Right ventricle myocardium inferior (tissue), 1 donor: ENCODE data around the gene GBX2. TPM values are rescaled to one million over a fixed set of nuclear protein-coding genes. Genes with fewer than 3 reads are reported as not detected.

Experiments used
- ATAC-seq: fragments of 200-7000 bp; cut with Tn5 transposase; one replicate; pipeline ENCODE4 v1.9.1; 2020; ENCODE audit warnings: mild to moderate bottlenecking, moderate library complexity
- DNase-seq: peaks from one replicate; pipeline ENCODE4 v3.0.0; 2021; ENCODE audit errors: missing footprints
- intact Hi-C: fragments of 100-400 bp; cut with DNase I; formaldehyde crosslinking; loops from one replicate; pipeline ENCODE4 v1.11.0; 2022
- total RNA-seq: library from RNA; stranded (reverse); fragmentation: NEBNext Ultra II Directional; extraction: Animal tissue kit (Norgen Biotek cat#: 25700); gene quantifications from one replicate; pipeline ENCODE4 v1.2.1, GENCODE V29; 2021
- donor health status: DM: no; HTN: yes; CAD: no; lungs with severe emphysema.

The GBX2 gene
- total RNA-seq, 1 donor from 2014 or later = not detected

DNA sequence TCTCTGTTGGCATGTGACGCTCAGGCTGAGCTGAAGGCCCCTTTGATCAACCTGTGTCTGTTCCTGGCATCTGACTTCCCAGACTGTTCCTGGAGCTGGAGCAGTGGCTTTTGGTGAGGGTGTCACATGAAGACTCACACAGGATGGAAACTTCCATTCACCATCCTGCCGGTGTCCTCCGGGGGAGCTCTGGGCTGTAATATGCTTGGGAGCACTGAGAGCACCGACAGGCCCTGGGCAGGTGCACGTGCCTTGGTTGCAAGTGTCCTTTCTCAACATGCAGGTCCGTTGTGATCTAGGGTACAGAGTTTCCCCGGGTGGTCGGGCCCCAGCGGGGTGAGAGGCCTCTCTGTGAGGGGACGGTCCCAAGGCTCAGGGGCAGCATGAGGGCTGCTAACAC, 24.8 kb upstream of the GBX2 start:
- no peak for ATAC-seq
- DNase-seq = no peak
- intact Hi-C loops = no loop called here

DNA sequence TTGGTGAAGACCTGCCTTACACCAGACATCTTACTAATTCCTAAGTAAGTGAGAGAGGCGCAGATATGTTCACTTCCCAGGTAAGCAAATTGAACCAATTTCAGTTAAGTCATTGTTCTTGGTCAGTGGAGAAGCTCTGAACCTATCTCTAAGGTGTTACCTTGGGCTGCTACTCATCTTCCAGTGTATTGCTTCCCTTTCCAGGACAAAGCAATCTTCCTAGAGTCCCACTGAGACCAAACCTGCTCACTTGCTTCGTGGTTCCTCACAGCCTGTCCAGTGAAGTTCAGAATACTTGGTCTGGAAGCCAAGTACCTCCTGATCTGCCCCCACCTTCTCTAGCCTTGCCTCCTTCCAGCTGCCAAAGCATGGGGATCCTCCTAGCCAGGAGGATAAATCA, 22.5 kb upstream of the GBX2 start:
- ATAC-seq (no peak), DNase-seq (no peak)
- intact Hi-C loops = no loop called here

DNA sequence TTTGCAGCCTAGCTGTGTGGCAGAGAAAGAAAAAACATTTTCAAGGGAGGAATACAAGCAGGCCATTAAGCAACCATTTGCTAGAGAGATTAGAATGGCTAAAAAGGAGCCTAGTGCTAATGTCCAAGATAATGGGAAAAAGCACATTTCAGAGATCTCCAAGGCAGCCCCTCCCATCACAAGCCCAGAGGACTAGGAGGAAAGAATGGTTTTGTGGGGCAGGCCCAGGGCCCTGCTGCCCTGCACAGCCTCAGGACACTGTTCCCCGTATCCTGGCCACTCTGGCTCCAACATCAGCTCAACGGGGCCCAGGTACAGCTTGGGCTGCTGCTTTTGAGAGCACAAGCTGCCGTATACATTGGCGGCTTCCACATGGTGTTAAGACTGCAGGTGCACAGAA, 16.5 kb upstream of the GBX2 start:
- DNase-seq = no peak
- intact Hi-C loops = no loop called here
- ATAC-seq = no peak

DNA sequence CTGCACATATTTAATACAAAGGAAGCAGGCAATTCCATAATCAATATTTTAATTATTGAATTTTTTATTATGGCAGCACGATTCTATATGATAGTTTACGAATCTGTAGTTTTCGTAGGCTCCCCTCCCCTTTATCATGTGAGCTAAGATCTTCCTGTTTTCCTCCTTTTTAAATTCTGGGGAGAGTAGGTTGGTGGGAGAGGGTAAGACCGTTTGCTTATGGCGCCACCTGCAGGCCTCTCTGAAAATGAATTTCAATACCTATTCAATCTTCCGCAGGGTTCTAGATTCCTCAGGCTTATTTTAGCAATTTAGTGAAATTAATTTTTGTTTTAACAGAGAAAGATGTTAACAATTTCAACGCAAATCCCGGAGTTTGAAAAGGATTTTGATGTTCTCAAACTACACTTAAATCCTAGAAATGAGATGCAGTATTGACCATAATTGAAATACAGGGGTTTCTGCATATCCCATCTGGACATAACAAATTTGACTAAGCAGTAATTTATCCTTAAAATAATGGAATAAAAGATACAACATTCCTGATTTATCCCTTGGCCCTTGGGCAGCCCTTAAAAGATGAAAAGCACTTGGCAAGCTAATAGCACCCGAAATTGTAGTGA, 12.8 kb upstream of the GBX2 start:
- DNase-seq = no peak
- ATAC-seq = no peak
- intact Hi-C loops = no loop called here

DNA sequence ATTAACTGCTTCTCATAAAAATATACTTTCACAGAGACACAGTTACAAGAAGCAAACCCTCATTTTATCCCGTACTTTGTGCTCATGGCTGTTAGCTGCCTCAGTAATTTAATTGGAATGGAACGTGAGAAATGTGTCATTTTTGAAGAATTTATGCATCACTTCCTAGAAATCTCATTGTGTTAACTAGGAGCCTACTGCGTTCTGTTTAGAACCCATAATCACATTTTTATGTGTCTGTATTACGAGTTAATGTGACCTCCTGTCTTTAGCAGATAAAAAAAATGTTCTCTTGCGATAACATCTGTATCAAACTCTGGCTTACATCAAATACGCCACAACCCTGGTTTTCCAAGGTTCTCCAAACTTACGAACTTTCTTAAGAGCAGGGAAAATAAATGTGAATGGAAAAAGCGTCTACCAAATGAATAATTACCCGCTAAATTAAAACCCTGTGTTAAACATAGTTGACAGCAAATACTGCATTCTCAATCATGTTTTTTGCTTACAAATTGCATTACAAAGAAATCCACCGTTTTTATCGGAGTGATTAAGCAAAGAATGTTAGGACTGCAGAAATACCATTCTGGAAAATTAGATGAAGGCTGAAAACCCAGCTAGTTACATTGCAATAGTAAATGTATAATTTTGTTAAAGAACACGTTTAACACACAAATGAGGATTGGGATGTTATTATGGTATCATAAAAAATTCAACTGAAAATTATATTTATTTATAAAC, 12.1 kb upstream of the GBX2 start:
- DNase-seq = no peak
- no peak for ATAC-seq
- intact Hi-C loops = no loop called here

DNA sequence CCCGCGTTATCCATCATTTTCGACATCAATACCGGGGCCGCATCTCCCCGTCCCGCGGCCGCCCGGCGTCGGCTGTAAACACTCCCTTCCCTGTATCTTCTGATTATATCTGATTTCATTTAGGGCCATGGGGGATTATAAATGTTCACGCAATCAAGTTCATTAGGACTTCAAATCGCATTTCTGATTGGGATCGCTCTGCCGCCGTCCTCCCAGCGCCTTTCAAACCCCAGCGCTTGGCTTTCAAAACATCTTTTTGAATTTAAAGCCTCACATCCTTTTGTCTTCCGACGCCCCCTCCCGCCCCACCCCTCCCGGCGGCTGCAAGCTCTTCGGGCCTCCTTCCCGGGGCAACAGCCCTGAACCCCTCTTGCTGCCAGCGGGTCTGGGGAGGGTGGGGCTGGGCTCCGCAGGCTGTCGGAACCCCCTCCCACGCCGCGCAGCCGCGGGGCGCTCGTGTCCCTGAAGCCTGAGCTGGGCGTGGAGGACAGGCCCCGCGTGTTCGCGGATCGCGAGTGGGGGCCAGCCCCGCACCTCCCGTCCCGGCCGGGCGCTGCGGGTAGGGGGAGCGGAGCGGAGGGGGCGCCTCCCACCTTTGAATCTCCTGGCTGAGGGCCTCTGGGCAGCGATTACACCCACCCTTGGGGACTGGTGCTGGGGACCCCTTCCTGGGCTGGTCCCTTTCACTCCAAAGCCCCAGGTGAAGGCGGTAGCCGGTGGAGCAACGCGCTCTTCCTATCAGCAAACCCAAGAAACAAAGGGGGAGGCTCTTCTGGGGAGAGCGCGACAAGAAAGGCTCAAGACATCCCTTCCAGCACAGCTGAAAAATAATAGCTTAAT, 11.3 kb upstream of the GBX2 start:
- DNase-seq = no peak
- intact Hi-C loops = loop anchor here (2.0 kb wide), 1 partner anchor 401 kb away; no protein-coding TSS in a partner anchor
- ATAC-seq = no peak

DNA sequence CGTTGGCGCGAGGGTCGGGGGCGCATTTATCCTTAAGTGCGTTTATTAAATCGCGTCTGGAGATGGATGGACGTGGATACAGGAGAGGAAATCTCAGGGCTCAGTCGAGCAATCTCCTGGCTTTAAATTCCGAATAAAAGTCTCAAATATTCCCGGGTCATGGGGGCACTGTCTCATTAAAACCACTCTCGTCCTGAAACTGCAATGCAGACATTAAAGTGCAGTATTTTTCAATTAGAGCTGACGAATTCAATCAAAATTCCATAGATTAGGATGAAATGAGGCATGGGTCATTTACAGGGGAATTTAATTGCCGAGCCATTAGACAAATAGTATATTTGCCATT, 10.7 kb upstream of the GBX2 start:
- no peak for ATAC-seq
- intact Hi-C loops = loop anchor here (2.0 kb wide), 1 partner anchor 400 kb away; no protein-coding TSS in a partner anchor
- DNase-seq = no peak

DNA sequence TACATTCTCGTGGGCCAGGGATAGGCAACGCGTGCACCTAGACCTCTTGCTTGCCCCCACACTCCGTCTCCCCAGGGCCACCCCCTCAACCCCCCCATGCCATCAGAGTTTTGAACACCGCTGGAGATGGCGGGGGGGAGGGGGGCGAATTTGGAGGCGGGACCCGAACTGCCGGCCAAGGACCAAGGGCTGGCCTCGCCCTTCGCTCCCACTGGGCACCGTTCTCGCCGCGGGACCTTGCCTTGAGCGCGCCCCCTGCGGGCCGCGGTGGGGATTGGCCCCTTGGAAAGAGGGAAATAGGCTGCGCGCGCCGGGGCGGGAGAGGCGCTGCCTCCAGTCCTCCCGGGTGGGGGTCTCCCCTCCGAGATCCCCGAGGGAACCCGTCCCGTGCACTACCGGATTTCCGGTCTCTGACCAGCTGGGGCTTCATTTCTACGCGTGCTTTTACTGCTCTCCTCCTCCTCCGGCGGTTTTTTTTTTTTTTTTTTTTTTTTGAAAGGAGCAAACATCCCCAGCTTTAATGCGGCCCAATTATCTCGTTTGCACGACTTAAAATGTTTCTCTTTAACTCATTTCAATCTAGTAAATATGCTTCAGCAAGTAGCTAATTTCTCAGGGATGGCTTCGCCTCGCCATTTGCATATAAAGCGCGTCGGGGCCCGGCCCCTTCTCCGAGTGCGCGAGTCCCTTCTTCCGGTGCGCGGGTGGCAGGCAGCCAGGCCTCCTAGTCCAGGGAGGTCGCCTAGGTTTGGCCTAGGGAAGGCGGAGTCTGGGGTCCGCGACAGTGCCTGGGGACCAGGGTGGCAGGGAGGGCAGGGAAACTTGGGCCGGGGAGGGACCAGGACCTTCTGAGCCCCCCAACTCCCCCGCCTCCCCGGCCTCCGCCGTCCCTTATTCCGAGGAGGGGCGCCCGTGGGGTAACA, 10.0 kb upstream of the GBX2 start:
- ATAC-seq = peak; percentile 47
- peak; percentile 67 for DNase-seq
- intact Hi-C loops = loop anchor here (2.0 kb wide), 1 partner anchor 399 kb away; no protein-coding TSS in a partner anchor

DNA sequence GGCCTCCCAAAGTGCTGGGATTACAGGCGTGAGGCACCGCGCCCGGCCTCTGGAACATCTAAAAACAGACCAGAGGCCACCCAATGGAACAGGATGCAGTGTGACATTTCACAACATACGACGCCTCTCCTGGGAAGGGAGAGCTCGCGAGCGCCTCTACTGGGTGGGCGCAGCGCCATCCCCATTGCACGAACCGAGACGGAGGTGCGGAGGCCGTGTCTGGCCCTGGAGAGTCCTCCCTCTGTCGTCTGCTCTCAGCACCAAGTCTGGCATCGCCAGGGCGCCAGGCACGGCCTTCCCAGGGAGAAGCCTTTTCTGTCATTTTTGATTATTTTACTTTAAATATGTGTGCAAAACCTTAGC, 9.4 kb upstream of the GBX2 start:
- ATAC-seq (peak; percentile 44), DNase-seq (peak; percentile 63)
- intact Hi-C loops = no loop called here

- no peak for DNase-seq
- intact Hi-C loops = no loop called here
- no peak for ATAC-seq
These were observed 8.8 kb upstream of the GBX2 start for GRCh38 chr2:236176951-236177350.

- ATAC-seq = peak; percentile 31
- DNase-seq = no peak
- intact Hi-C loops = no loop called here
These were observed 8.2 kb upstream of the GBX2 start for GRCh38 chr2:236176417-236176816.

DNA sequence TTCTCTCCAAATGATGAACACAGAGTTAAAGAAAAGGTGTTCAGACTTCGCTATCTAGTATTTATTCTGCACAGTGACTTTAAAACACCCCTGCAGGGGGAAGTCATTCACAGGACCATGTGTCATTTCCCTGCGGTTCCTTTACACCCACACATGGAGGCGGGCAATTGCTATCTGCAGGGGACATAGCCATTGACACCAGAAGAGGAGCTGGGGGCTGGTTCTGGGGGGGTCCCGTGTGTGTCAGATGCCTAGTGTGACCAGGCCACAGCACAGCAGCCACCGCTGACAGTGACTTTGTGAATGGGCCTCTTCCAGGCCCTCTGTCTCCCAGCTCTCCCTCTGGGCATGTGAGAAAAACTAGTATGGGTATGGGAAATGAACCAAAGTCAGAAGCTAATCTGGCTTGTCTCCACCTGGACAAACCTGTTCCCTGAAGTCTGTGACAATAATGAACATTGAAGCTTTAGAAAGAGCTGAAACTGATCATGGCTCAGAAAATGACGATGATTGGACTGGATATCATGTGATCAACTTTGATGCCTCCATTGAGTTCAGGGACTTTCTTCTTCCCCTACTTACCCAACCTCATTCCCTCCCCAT, 7.5 kb upstream of the GBX2 start:
- no peak for DNase-seq
- no peak for ATAC-seq
- intact Hi-C loops = no loop called here

DNA sequence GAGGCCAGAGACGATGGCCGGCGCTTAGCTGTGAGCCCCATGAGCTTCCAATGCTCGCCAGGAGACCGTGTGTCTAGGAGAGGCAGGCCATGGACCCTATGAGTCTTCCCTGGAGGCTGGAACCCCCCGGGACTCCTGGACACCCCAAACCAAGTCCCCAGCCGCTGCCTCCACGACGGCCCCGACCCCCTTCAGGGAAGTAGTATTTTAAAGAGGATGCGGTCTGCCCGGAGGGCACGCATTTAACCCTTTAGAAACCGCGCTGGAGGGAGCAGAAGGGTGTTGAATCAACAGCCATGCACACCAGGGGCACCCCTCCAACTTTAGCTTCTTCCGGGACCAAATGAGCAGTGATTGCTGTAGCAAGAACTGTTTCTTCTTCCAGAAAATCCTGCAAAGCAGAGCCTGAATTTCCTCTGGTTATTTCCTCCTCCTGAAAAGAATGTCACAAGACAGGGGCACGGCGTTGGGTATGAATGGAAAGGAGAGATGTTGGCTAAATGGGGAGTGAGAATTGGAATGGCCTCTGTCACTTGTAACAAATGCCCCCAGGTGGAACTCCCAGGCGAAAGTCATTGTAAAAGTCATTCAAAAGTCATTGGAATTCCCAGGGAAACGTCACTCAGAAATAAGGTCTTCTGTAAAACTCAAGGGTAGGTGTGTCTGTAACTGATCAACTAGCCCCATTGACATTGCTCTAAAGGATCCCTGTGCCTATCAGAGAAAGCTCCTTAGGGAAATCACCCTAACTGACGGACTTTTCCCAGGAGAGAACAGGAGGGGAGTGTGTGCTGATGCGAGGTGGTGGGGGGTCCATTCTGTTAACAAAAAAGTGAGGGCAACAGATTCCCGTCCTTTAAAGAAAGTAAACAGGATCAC, 5.8 kb upstream of the GBX2 start:
- ATAC-seq (no peak), DNase-seq (no peak)
- intact Hi-C loops = no loop called here

GRCh38 chr2:236173036-236173728, 5.0 kb upstream of the GBX2 start:
- intact Hi-C loops = no loop called here

GRCh38 chr2:236172255-236173035, 4.3 kb upstream of the GBX2 start:
- ATAC-seq = no peak
- DNase-seq = no peak
- intact Hi-C loops = no loop called here

More at GRCh38 chr2:236173036-236173728, 5.0 kb upstream of the GBX2 start:
- DNase-seq (peak; percentile 65), ATAC-seq (no peak)

GRCh38 chr2:236171680-236172254, 3.6 kb upstream of the GBX2 start:
- intact Hi-C loops = no loop called here
- no peak for DNase-seq
- ATAC-seq = no peak
